NCI-H748 (cell line): ENCODE measurements around the gene FGF21.
"Not testable (repeated sequence)": the region's sequence is repeated elsewhere in the genome, so short reads cannot be mapped to it uniquely, and the experiment has no call there.

Source experiments
- DNase-seq: peaks from one replicate; lab custom pipeline; 2025; ENCODE audit not compliant: unreplicated experiment; lab: John Stamatoyannopoulos, UW

Gene FGF21

GRCh38 chr19:48786422-48786821, 31.1 kb downstream of the FGF21 start:
- DNase-seq = not testable (repeated sequence)

- not testable (repeated sequence) for DNase-seq
Measured at GRCh38 chr19:48787331-48787730, 32.0 kb downstream of the FGF21 start.

- no peak for DNase-seq
Measured at GRCh38 chr19:48793271-48793670, 37.9 kb downstream of the FGF21 start.

- no peak for DNase-seq
Measured at GRCh38 chr19:48794291-48794690, 39.0 kb downstream of the FGF21 start.

GRCh38 chr19:48795055-48795684, 39.8 kb downstream of the FGF21 start:
- DNase-seq = peak; percentile 95

- DNase-seq = no peak
Measured at GRCh38 chr19:48795685-48796070, 40.4 kb downstream of the FGF21 start.

GRCh38 chr19:48796298-48797083, 41.2 kb downstream of the FGF21 start:
- DNase-seq = no peak

GRCh38 chr19:48797103-48797502, 41.8 kb downstream of the FGF21 start:
- no peak for DNase-seq

GRCh38 chr19:48798937-48799336, 43.6 kb downstream of the FGF21 start:
- no peak for DNase-seq

- no peak for DNase-seq
Measured at GRCh38 chr19:48799358-48800300, 44.3 kb downstream of the FGF21 start.

GRCh38 chr19:48802623-48803022, 47.3 kb downstream of the FGF21 start:
- no peak for DNase-seq

- no peak for DNase-seq
Measured at GRCh38 chr19:48804496-48804895, 49.2 kb downstream of the FGF21 start.

- DNase-seq = no peak
Measured at GRCh38 chr19:48805452-48805851, 50.1 kb downstream of the FGF21 start.

- DNase-seq = peak; percentile 52
Measured at GRCh38 chr19:48806518-48806817, 51.1 kb downstream of the FGF21 start.

- no peak for DNase-seq
Measured at GRCh38 chr19:48806818-48807589, 51.7 kb downstream of the FGF21 start.

GRCh38 chr19:48807590-48808308, 52.4 kb downstream of the FGF21 start:
- no peak for DNase-seq
